ENCODE data around the gene RAE1.

- TF ChIP-seq CTCF (IDR thresholded peaks at IDR 0.05) (no peak), POLR2A (IDR thresholded peaks at IDR 0.05) (no peak)
These were observed 37.8 kb upstream of the RAE1 start for GRCh38 chr20:57313230-57313629.

Data from lower leg skin (tissue), 3 donors.